ENCODE measurements around the gene HBA1. TPM values are rescaled to one million over a fixed set of nuclear protein-coding genes. Genes with fewer than 3 reads are reported as not detected.
A peak's percentile ranks its signal among the peaks of the same experiment; 100 is the strongest.
"Not testable (repeated sequence)": the region's sequence is repeated elsewhere in the genome, so short reads cannot be mapped to it uniquely, and the experiment has no call there.

Gene HBA1
- total RNA-seq, 1 donor from 2014 or later = not detected

- TF ChIP-seq CTCF (IDR thresholded peaks at IDR 0.05) = no peak
- DNase-seq (ENCODE audit: low spot score) = no peak
- H3K27me3 Mint-ChIP-seq (ENCODE audit: low read depth) = peaks cover 18% of the 10 kb centered on the region
- peaks cover 8% of the 10 kb centered on the region for H3K4me1 Mint-ChIP-seq (ENCODE audit: low read depth)
- H3K4me3 Mint-ChIP-seq (ENCODE audit: unreplicated experiment) = peak overlapping the region; percentile 63
- no peaks in the 10 kb centered on the region for H3K9me3 Mint-ChIP-seq (ENCODE audit: low read depth)
- peaks cover 1% of the 10 kb centered on the region for H3K36me3 Mint-ChIP-seq (ENCODE audit: low read depth)
- no peak overlapping the region for H3K27ac Mint-ChIP-seq (ENCODE audit: unreplicated experiment)
Observed at GRCh38 chr16:154217-155030, 22.1 kb upstream of the HBA1 start.

- Mint-ChIP-seq H3K36me3 (ENCODE audit: low read depth) (peaks cover 1% of the 10 kb centered on the region), H3K9me3 (ENCODE audit: low read depth) (no peaks in the 10 kb centered on the region), H3K4me1 (ENCODE audit: low read depth) (peaks cover 6% of the 10 kb centered on the region), H3K27ac (ENCODE audit: unreplicated experiment) (no peak overlapping the region), H3K27me3 (ENCODE audit: low read depth) (peaks cover 21% of the 10 kb centered on the region), H3K4me3 (ENCODE audit: unreplicated experiment) (peak overlapping the region; percentile 63)
- DNase-seq (ENCODE audit: low spot score) = no peak
- TF ChIP-seq CTCF (IDR thresholded peaks at IDR 0.05) = no peak
Observed at GRCh38 chr16:155031-155398, 21.5 kb upstream of the HBA1 start.

GRCh38 chr16:159136-159849 lies 17.2 kb upstream of the HBA1 start:
- Mint-ChIP-seq H3K9me3 (ENCODE audit: low read depth) (no peaks in the 10 kb centered on the region), H3K27me3 (ENCODE audit: low read depth) (peaks cover 27% of the 10 kb centered on the region), H3K4me3 (ENCODE audit: unreplicated experiment) (no peak overlapping the region), H3K4me1 (ENCODE audit: low read depth) (peaks cover 6% of the 10 kb centered on the region), H3K27ac (ENCODE audit: unreplicated experiment) (no peak overlapping the region), H3K36me3 (ENCODE audit: low read depth) (peaks cover 1% of the 10 kb centered on the region)
- no peak for TF ChIP-seq CTCF (IDR thresholded peaks at IDR 0.05)
- DNase-seq (ENCODE audit: low spot score) = peak; percentile 54

- peaks cover 24% of the 10 kb centered on the region for H3K27me3 Mint-ChIP-seq (ENCODE audit: low read depth)
Observed at GRCh38 chr16:160242-160641, 16.2 kb upstream of the HBA1 start.

GRCh38 chr16:160691-161190 lies 15.7 kb upstream of the HBA1 start:
- TF ChIP-seq CTCF (IDR thresholded peaks at IDR 0.05) = no peak
- peaks cover 6% of the 10 kb centered on the region for H3K4me1 Mint-ChIP-seq (ENCODE audit: low read depth)
- no peak for DNase-seq (ENCODE audit: low spot score)
- no peaks in the 10 kb centered on the region for H3K9me3 Mint-ChIP-seq (ENCODE audit: low read depth)
- no peak overlapping the region for H3K4me3 Mint-ChIP-seq (ENCODE audit: unreplicated experiment)
- H3K27me3 Mint-ChIP-seq (ENCODE audit: low read depth) = peaks cover 26% of the 10 kb centered on the region
- H3K27ac Mint-ChIP-seq (ENCODE audit: unreplicated experiment) = no peak overlapping the region
- H3K36me3 Mint-ChIP-seq (ENCODE audit: low read depth) = peaks cover 1% of the 10 kb centered on the region

More at GRCh38 chr16:160242-160641, 16.2 kb upstream of the HBA1 start:
- H3K4me1 Mint-ChIP-seq (ENCODE audit: low read depth); DNase-seq (ENCODE audit: low spot score); H3K36me3 Mint-ChIP-seq (ENCODE audit: low read depth); H3K4me3 Mint-ChIP-seq (ENCODE audit: unreplicated experiment); H3K9me3 Mint-ChIP-seq (ENCODE audit: low read depth); H3K27ac Mint-ChIP-seq (ENCODE audit: unreplicated experiment): not testable (repeated sequence)

Measured in chondrocyte (in vitro differentiated cells).